Activated naive CD4-positive, alpha-beta T cell treated with anti-CD3 and anti-CD28 coated beads, Interleukin-2, amount 10 ng/mL, durations not matched to agents 7 days and 5 days (primary cell): ENCODE data around the gene SLC4A7.
"Not testable (repeated sequence)": the region's sequence is repeated elsewhere in the genome, so short reads cannot be mapped to it uniquely, and the experiment has no call there.

ENCODE experiments used
- CTCF ChIA-PET: fragments of 350-600 bp; sonication (Branson Sonifier 250); formaldehyde crosslinking; loops from one replicate; lab custom pipeline; 2021; ENCODE audit warnings: antibody characterized with exemption; lab: Charles Lee
- DNase-seq: peaks from one replicate; pipeline ENCODE4 v3.0.0-alpha.2; 2020
- H3K27ac Mint-ChIP-seq: one replicate; pipeline ENCODE4 v1.8.0; 2021; ENCODE audit warnings: mild to moderate bottlenecking, moderate library complexity, mixed read lengths
- H3K27me3 Mint-ChIP-seq: one replicate; pipeline ENCODE4 v1.8.0; 2021; ENCODE audit warnings: mild to moderate bottlenecking, mixed read lengths
- H3K36me3 Mint-ChIP-seq: one replicate; pipeline ENCODE4 v1.8.0; 2021; ENCODE audit warnings: mixed read lengths
- H3K4me1 Mint-ChIP-seq: one replicate; pipeline ENCODE4 v1.8.0; 2021; ENCODE audit warnings: mixed read lengths
- H3K4me3 Mint-ChIP-seq: one replicate; pipeline ENCODE4 v1.8.0; 2021; ENCODE audit warnings: mild to moderate bottlenecking, moderate library complexity, mixed read lengths
- H3K9me3 Mint-ChIP-seq: one replicate; pipeline ENCODE4 v1.8.0; 2021; ENCODE audit warnings: mixed read lengths

The SLC4A7 gene

GRCh38 chr3:27431116-27431515 lies 53.1 kb downstream of the SLC4A7 start:
- Mint-ChIP-seq H3K36me3 (peaks cover 50% of the 10 kb centered on the region), H3K4me1 (no peaks in the 10 kb centered on the region), H3K9me3 (no peaks in the 10 kb centered on the region), H3K27me3 (no peaks in the 10 kb centered on the region), H3K27ac (no peak overlapping the region), H3K4me3 (no peak overlapping the region)
- CTCF ChIA-PET, result no interaction called here
- DNase-seq, result no peak

GRCh38 chr3:27429909-27430308 lies 54.3 kb downstream of the SLC4A7 start:
- peaks cover 42% of the 10 kb centered on the region for H3K36me3 Mint-ChIP-seq
- no peak overlapping the region for H3K27ac Mint-ChIP-seq
- H3K4me1 Mint-ChIP-seq, result no peaks in the 10 kb centered on the region
- H3K27me3 Mint-ChIP-seq, result no peaks in the 10 kb centered on the region
- H3K4me3 Mint-ChIP-seq, result no peak overlapping the region
- no peaks in the 10 kb centered on the region for H3K9me3 Mint-ChIP-seq
- DNase-seq, result no peak
- CTCF ChIA-PET, result no interaction called here

- CTCF ChIA-PET, result interaction anchor here (0.8 kb wide), 1 partner anchor 51 kb away, joined by 3 read pairs; no protein-coding TSS in a partner anchor
- no peak for DNase-seq
- Mint-ChIP-seq H3K4me3 (no peak overlapping the region), H3K4me1 (no peaks in the 10 kb centered on the region), H3K27me3 (no peaks in the 10 kb centered on the region), H3K27ac (no peak overlapping the region), H3K9me3 (no peaks in the 10 kb centered on the region), H3K36me3 (peaks cover 39% of the 10 kb centered on the region)
Measured at GRCh38 chr3:27428446-27428845, 55.7 kb downstream of the SLC4A7 start.

- Mint-ChIP-seq H3K27ac (no peak overlapping the region), H3K4me1 (no peaks in the 10 kb centered on the region), H3K4me3 (no peak overlapping the region), H3K36me3 (peaks cover 36% of the 10 kb centered on the region), H3K9me3 (no peaks in the 10 kb centered on the region), H3K27me3 (no peaks in the 10 kb centered on the region)
- DNase-seq, result no peak
- CTCF ChIA-PET, result interaction anchor here (1.3 kb wide), 1 partner anchor 41 kb away, joined by 3 read pairs; no protein-coding TSS in a partner anchor
Measured at GRCh38 chr3:27426926-27427325, 57.3 kb downstream of the SLC4A7 start.

GRCh38 chr3:27425896-27426565 lies 58.2 kb downstream of the SLC4A7 start:
- H3K4me1 Mint-ChIP-seq, result no peaks in the 10 kb centered on the region
- CTCF ChIA-PET, result no interaction called here
- no peak overlapping the region for H3K4me3 Mint-ChIP-seq
- H3K36me3 Mint-ChIP-seq, result peaks cover 29% of the 10 kb centered on the region
- no peak overlapping the region for H3K27ac Mint-ChIP-seq
- H3K9me3 Mint-ChIP-seq, result no peaks in the 10 kb centered on the region
- DNase-seq, result no peak
- no peaks in the 10 kb centered on the region for H3K27me3 Mint-ChIP-seq

- H3K27ac Mint-ChIP-seq, CTCF ChIA-PET, DNase-seq, H3K4me1 Mint-ChIP-seq, H3K27me3 Mint-ChIP-seq, H3K4me3 Mint-ChIP-seq, H3K9me3 Mint-ChIP-seq: not testable (repeated sequence)
- H3K36me3 Mint-ChIP-seq, result peaks cover 31% of the 10 kb centered on the region
Measured at GRCh38 chr3:27424812-27425521, 59.2 kb downstream of the SLC4A7 start.

GRCh38 chr3:27423463-27423862 lies 60.7 kb downstream of the SLC4A7 start:
- Mint-ChIP-seq H3K9me3 (no peaks in the 10 kb centered on the region), H3K4me1 (no peaks in the 10 kb centered on the region), H3K27me3 (no peaks in the 10 kb centered on the region), H3K36me3 (peaks cover 35% of the 10 kb centered on the region), H3K4me3 (no peak overlapping the region), H3K27ac (no peak overlapping the region)
- CTCF ChIA-PET, result no interaction called here
- DNase-seq, result no peak

- Mint-ChIP-seq H3K9me3 (no peaks in the 10 kb centered on the region), H3K4me3 (no peak overlapping the region), H3K27ac (no peak overlapping the region), H3K4me1 (no peaks in the 10 kb centered on the region), H3K27me3 (no peaks in the 10 kb centered on the region), H3K36me3 (peaks cover 34% of the 10 kb centered on the region)
- CTCF ChIA-PET, result no interaction called here
- DNase-seq, result no peak
Measured at GRCh38 chr3:27422617-27423016, 61.6 kb downstream of the SLC4A7 start.

- Mint-ChIP-seq H3K27me3 (no peaks in the 10 kb centered on the region), H3K9me3 (no peaks in the 10 kb centered on the region), H3K4me1 (peaks cover 4% of the 10 kb centered on the region), H3K4me3 (no peak overlapping the region), H3K27ac (no peak overlapping the region), H3K36me3 (peaks cover 44% of the 10 kb centered on the region)
- DNase-seq, result no peak
- CTCF ChIA-PET, result no interaction called here
Measured at GRCh38 chr3:27415202-27415601, 69.0 kb downstream of the SLC4A7 start.

GRCh38 chr3:27392950-27393679 lies 91.1 kb downstream of the SLC4A7 start:
- peaks cover 27% of the 10 kb centered on the region for H3K36me3 Mint-ChIP-seq
- no peak for DNase-seq
- H3K9me3 Mint-ChIP-seq, result no peaks in the 10 kb centered on the region
- no peak overlapping the region for H3K4me3 Mint-ChIP-seq
- CTCF ChIA-PET, result no interaction called here
- H3K4me1 Mint-ChIP-seq, result no peaks in the 10 kb centered on the region
- H3K27ac Mint-ChIP-seq, result no peak overlapping the region
- H3K27me3 Mint-ChIP-seq, result no peaks in the 10 kb centered on the region

GRCh38 chr3:27392414-27392813 lies 91.8 kb downstream of the SLC4A7 start:
- peaks cover 28% of the 10 kb centered on the region for H3K36me3 Mint-ChIP-seq
- H3K4me1 Mint-ChIP-seq, H3K9me3 Mint-ChIP-seq, H3K27ac Mint-ChIP-seq, CTCF ChIA-PET, H3K27me3 Mint-ChIP-seq, H3K4me3 Mint-ChIP-seq, DNase-seq: not testable (repeated sequence)

- no peaks in the 10 kb centered on the region for H3K9me3 Mint-ChIP-seq
- no peak overlapping the region for H3K4me3 Mint-ChIP-seq
- no peaks in the 10 kb centered on the region for H3K4me1 Mint-ChIP-seq
- no peak for DNase-seq
- peaks cover 29% of the 10 kb centered on the region for H3K36me3 Mint-ChIP-seq
- H3K27ac Mint-ChIP-seq, result no peak overlapping the region
- CTCF ChIA-PET, result no interaction called here
- no peaks in the 10 kb centered on the region for H3K27me3 Mint-ChIP-seq
Measured at GRCh38 chr3:27391796-27392195, 92.4 kb downstream of the SLC4A7 start.

- CTCF ChIA-PET, result no interaction called here
- Mint-ChIP-seq H3K4me1 (no peaks in the 10 kb centered on the region), H3K27ac (no peak overlapping the region), H3K9me3 (no peaks in the 10 kb centered on the region), H3K4me3 (no peak overlapping the region), H3K27me3 (no peaks in the 10 kb centered on the region), H3K36me3 (peaks cover 33% of the 10 kb centered on the region)
- no peak for DNase-seq
Measured at GRCh38 chr3:27387625-27388024, 96.6 kb downstream of the SLC4A7 start.

GRCh38 chr3:27385504-27385903 lies 98.7 kb downstream of the SLC4A7 start:
- H3K4me1 Mint-ChIP-seq, result no peaks in the 10 kb centered on the region
- no peaks in the 10 kb centered on the region for H3K27me3 Mint-ChIP-seq
- CTCF ChIA-PET, result no interaction called here
- H3K4me3 Mint-ChIP-seq, result no peak overlapping the region
- no peak for DNase-seq
- no peak overlapping the region for H3K27ac Mint-ChIP-seq
- no peaks in the 10 kb centered on the region for H3K9me3 Mint-ChIP-seq
- H3K36me3 Mint-ChIP-seq, result peaks cover 25% of the 10 kb centered on the region
